ENCODE measurements around the gene TDRD7.

DNA sequence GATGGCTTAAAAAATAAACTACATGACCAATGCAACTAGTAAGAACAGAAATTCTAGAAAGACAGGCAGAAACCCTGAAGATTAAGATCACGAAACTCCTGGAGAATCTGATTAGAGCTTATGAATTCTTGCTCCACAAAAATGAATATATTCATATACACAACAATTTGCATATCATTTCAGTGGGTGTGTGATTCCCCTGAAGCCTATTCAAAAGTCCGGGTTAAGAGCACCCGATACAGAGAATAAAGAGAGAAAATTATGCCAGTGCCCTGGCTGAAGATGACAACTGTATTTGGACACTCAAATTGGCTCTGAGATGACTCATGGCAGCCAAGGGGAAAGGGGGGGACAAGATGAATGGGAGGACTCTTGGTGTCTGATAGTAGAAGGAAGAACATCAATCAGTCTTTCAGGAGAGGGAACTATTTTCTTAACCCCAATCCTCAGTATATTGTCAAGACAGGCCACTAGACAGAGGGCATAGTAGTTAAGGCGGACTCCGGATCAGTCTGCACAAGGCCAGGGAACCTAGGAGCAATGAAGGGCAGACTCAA is 95.6 kb downstream of the TDRD7 start:
- TF ChIP-seq POLR2AphosphoS5 (IDR thresholded peaks at IDR 0.05; ENCODE audit: low read depth, low read length) (no peak), REST (IDR thresholded peaks at IDR 0.05; ENCODE audit: insufficient read depth in 1 of 2, low read depth in 2 of 2, low read length in 2 of 2) (no peak)
